T follicular helper cell (primary cell): Measurements from ENCODE around the gene HRH1.

Experiments used
- DNase-seq: peaks from one replicate; pipeline ENCODE4 v3.0.0-alpha.2; 2020; ENCODE audit warnings: low read depth

Gene HRH1

GRCh38 chr3:11283139-11283475, 128.8 kb downstream of the HRH1 start:
- DNase-seq, result no peak

- DNase-seq, result no peak
Measured at GRCh38 chr3:11284011-11284410, 129.7 kb downstream of the HRH1 start.

- no peak for DNase-seq
Measured at GRCh38 chr3:11285471-11285870, 131.2 kb downstream of the HRH1 start.

- no peak for DNase-seq
Measured at GRCh38 chr3:11287404-11287803, 133.1 kb downstream of the HRH1 start.

GRCh38 chr3:11288021-11288491, 133.8 kb downstream of the HRH1 start:
- no peak for DNase-seq

- DNase-seq, result no peak
Measured at GRCh38 chr3:11288786-11289637, 134.7 kb downstream of the HRH1 start.

GRCh38 chr3:11289864-11290263, 135.6 kb downstream of the HRH1 start:
- DNase-seq, result no peak

GRCh38 chr3:11290743-11291680, 136.7 kb downstream of the HRH1 start:
- DNase-seq, result no peak

GRCh38 chr3:11291808-11292207, 137.5 kb downstream of the HRH1 start:
- no peak for DNase-seq

GRCh38 chr3:11297126-11297525, 142.8 kb downstream of the HRH1 start:
- DNase-seq, result no peak

GRCh38 chr3:11300970-11301369, 146.7 kb downstream of the HRH1 start:
- DNase-seq, result no peak

- DNase-seq, result no peak
Measured at GRCh38 chr3:11302444-11302843, 148.2 kb downstream of the HRH1 start.

GRCh38 chr3:11304175-11304574, 149.9 kb downstream of the HRH1 start:
- DNase-seq, result no peak

GRCh38 chr3:11305509-11305908, 151.2 kb downstream of the HRH1 start:
- no peak for DNase-seq

- DNase-seq, result no peak
Measured at GRCh38 chr3:11306817-11307589, 152.7 kb downstream of the HRH1 start.

GRCh38 chr3:11307830-11308432, 153.6 kb downstream of the HRH1 start:
- no peak for DNase-seq

GRCh38 chr3:11310258-11310657, 156.0 kb downstream of the HRH1 start:
- no peak for DNase-seq

GRCh38 chr3:11312166-11312565, 157.9 kb downstream of the HRH1 start:
- DNase-seq, result no peak
